ENCODE results near the gene PTAFR. TPM values are rescaled to one million over a fixed set of nuclear protein-coding genes. Genes with fewer than 3 reads are reported as not detected.

The PTAFR gene
- total and polyA plus RNA-seq, 2 of the 8 experiments (the other 6 are each of a cell fraction or from before 2014, with no cell fraction given), result 1.2 to 4.9 TPM

DNA sequence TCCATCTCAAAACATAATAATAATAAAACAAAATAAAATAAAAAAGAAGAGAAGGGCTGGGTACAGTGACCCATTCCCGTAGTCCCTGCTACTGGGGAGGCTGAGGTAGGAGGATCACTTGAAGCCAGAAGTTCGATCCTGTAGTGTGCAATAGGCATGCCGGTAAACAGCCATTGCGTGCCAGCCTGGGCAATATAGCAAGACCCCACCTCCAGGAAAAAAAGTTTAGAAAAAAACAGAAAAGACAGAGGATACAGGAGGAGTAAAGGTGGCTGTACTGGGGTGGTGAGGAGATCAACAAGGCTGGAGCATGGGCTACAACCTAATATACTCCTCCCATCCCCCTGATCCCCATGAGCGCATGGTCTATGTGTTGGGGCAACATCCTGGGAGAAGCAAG is 30.8 kb downstream of the PTAFR start:
- H4K20me1 ChIP-seq (replicated peaks in 1 of 2; ENCODE audit: control insufficient read depth in 1 of 2, insufficient read depth in 2 of 2, low read length in 2 of 2), result no peaks in the 10 kb centered on the region
- no peak overlapping the region for H2BK12ac ChIP-seq (ENCODE audit: low read depth, low read length)
- no peak overlapping the region for H3K4me3 ChIP-seq (ENCODE audit: extremely low read depth in 1 of 4, insufficient read depth in 2 of 4, low read depth in 3 of 4, low read length in 4 of 4)
- ChIA-PET POLR2A (ENCODE audit: partially characterized antibody) (interaction anchor here (0.6 kb wide), 1 partner anchor 236 kb away, joined by 4 read pairs; no protein-coding TSS in a partner anchor), CTCF (ENCODE audit: partially characterized antibody) (interaction anchor here (0.7 kb wide), 1 partner anchor 463 kb away, joined by 3 read pairs; no protein-coding TSS in a partner anchor)
- H3K14ac ChIP-seq (ENCODE audit: insufficient read length), result no peak overlapping the region
- H4K5ac ChIP-seq (ENCODE audit: insufficient read length, low read depth, low read length), result no peak overlapping the region
- H3K56ac ChIP-seq (replicated peaks; ENCODE audit: insufficient read length, low read depth, low read length), result no peak overlapping the region
- peaks cover 2% of the 10 kb centered on the region; the same call in 1 of the 2 replicates for H3K79me1 ChIP-seq (ENCODE audit: low read depth, low read length)
- no peak overlapping the region for H2AFZ ChIP-seq (ENCODE audit: low read length)
- no peak overlapping the region for H3K18ac ChIP-seq (ENCODE audit: extremely low read depth, low read length)
- H3K4me2 ChIP-seq (ENCODE audit: insufficient read depth in 1 of 2, low read depth in 2 of 2, low read length in 2 of 2), result no peak overlapping the region
- H3K23me2 ChIP-seq (ENCODE audit: low read depth, low read length), result peaks cover 3% of the 10 kb centered on the region; the same call in 1 of the 2 replicates
- no peak for FAIRE-seq
- no peak overlapping the region for H2AK5ac ChIP-seq (ENCODE audit: low read depth, low read length)
- H3K79me2 ChIP-seq (ENCODE audit: control insufficient read depth in 1 of 2, insufficient read depth in 2 of 2, low read length in 2 of 2), result no peaks in the 10 kb centered on the region
- H3K27me3 ChIP-seq (replicated peaks in 1 of 4; ENCODE audit: control insufficient read depth in 3 of 4, extremely low read depth in 1 of 4, insufficient read depth in 3 of 4, low read length in 3 of 4), result no peaks in the 10 kb centered on the region
- no peak for TF ChIP-seq RFX5 (IDR thresholded peaks at IDR 0.05; ENCODE audit: borderline replicate concordance, low read depth, low read length)
- no peak for TF ChIP-seq NANOG (IDR thresholded peaks at IDR 0.05; ENCODE audit: insufficient read depth, low read depth, low read length, poor library complexity, severe bottlenecking)
- no peak for TF ChIP-seq TCF12 (IDR thresholded peaks at IDR 0.05; ENCODE audit: low read depth, low read length)
- no peak overlapping the region for H3K4ac ChIP-seq (replicated peaks; ENCODE audit: insufficient read length, low read depth, low read length)
- no peaks in the 10 kb centered on the region for H3K36me3 ChIP-seq (ENCODE audit: control insufficient read depth in 2 of 4, insufficient read depth in 4 of 4, low read length in 3 of 4)
- no peak for DNase-seq (ENCODE audit: low read depth in 1 of 2, low spot score in 2 of 2)
- H3K27ac ChIP-seq (ENCODE audit: low read depth, low read length), result no peak overlapping the region
- no peak overlapping the region for H4K91ac ChIP-seq (replicated peaks; ENCODE audit: insufficient read length, low read length)
- H3K9ac ChIP-seq (replicated peaks in 1 of 4; ENCODE audit: extremely low read depth in 1 of 4, low read depth in 3 of 4, low read length in 3 of 4), result no peak overlapping the region
- H2BK20ac ChIP-seq (ENCODE audit: low read length), result no peak overlapping the region
- H4K8ac ChIP-seq (ENCODE audit: extremely low read depth, insufficient read depth, low read length), result no peak overlapping the region
- WGBS, 2 experiments (ENCODE audit: extremely low coverage in 1 of 2, insufficient coverage in 1 of 2, insufficient read length in 1 of 2, insufficient replicate concordance in 2 of 2, low coverage in 1 of 2, low lambda C conversion rate in 2 of 2, missing lambda C conversion rate in 1 of 2), result 92% methylated on average over 5 of the region's 5 CpGs; no CpG with 5 or more reads in 1 of the 2 experiments
- no peak overlapping the region for H2BK120ac ChIP-seq (replicated peaks; ENCODE audit: low read depth, low read length)
- H3K4me1 ChIP-seq (replicated peaks in 1 of 4; ENCODE audit: control insufficient read depth in 3 of 4, insufficient read depth in 4 of 4, low read length in 3 of 4), result peaks cover 0 to 10% (median 7%) of the 10 kb centered on the region in 4 experiments; a peak in 6 of 7 replicates
- H2BK15ac ChIP-seq (ENCODE audit: low read length), result no peak overlapping the region
- no peak overlapping the region for H2BK5ac ChIP-seq (ENCODE audit: low read depth, low read length)
- no peak overlapping the region for H3K23ac ChIP-seq (ENCODE audit: insufficient read length)
- H3K9me3 ChIP-seq (ENCODE audit: insufficient read depth in 2 of 2, low read depth in 1 of 2, low read length in 1 of 2), result no peaks in the 10 kb centered on the region
